HepG2 (cell line): ENCODE measurements around the gene RHD. TPM values are rescaled to one million over a fixed set of nuclear protein-coding genes. Genes with fewer than 3 reads are reported as not detected.

ENCODE experiments used
- CBX2 ChIP-seq, 2 experiments: fragments of 200-600 bp in 1 of 2; sonication (generic); formaldehyde crosslinking in 1 of 2; IDR thresholded peaks; 2 replicates each; pipeline versions ENCODE4 v1.7.0 to v1.8.1; 2018 to 2022; ENCODE audit warnings: low read depth in 2 of 2, low read length in 1 of 2, mild to moderate bottlenecking in 1 of 2, missing genetic modification reagents in 1 of 2
- CC2D1A ChIP-seq: sonication (generic); formaldehyde crosslinking; IDR thresholded peaks from 2 replicates; pipeline ENCODE4 v1.8.1; 2023; ENCODE audit warnings: mild to moderate bottlenecking, missing genetic modification reagents
- DR1 ChIP-seq: sonication (generic); formaldehyde crosslinking; IDR thresholded peaks from 2 replicates; pipeline ENCODE4 v1.8.0; 2021; ENCODE audit warnings: mild to moderate bottlenecking, missing genetic modification reagents, inconsistent platforms
- GABPA ChIP-seq, 2 experiments: IDR thresholded peaks; 2 replicates each; pipeline ENCODE4 v1.6.1; 2011 to 2016; ENCODE audit warnings: low read depth in 2 of 2, low read length in 1 of 2, missing biosample characterization in 1 of 2, missing genetic modification characterization in 1 of 2
- GMEB2 ChIP-seq: IDR thresholded peaks from 2 replicates; pipeline ENCODE4 v1.6.1; 2016; ENCODE audit warnings: missing biosample characterization, missing genetic modification reagents, low read depth
- GTF2F1 ChIP-seq: fragments of 150-350 bp; IDR thresholded peaks from 2 replicates; pipeline ENCODE4 v1.6.1; 2014; ENCODE audit warnings: low read length
- HES4 ChIP-seq: sonication (generic); formaldehyde crosslinking; IDR thresholded peaks from 2 replicates; pipeline ENCODE4 v1.9.0; 2021; ENCODE audit warnings: mild to moderate bottlenecking, missing genetic modification reagents, borderline replicate concordance
- HMGA1 ChIP-seq: sonication (generic); formaldehyde crosslinking; conservative IDR thresholded peaks from 2 replicates; pipeline ENCODE4 v1.4.0; 2020; ENCODE audit warnings: missing genetic modification reagents
- HNF4A ChIP-seq: sonication (generic); formaldehyde crosslinking; IDR thresholded peaks from 2 replicates; pipeline ENCODE4 v1.4.0; 2020; ENCODE audit warnings: missing genetic modification reagents
- ISL2 ChIP-seq: sonication (generic); formaldehyde crosslinking; IDR thresholded peaks from 2 replicates; pipeline ENCODE4 v1.5.0; 2020; ENCODE audit warnings: missing genetic modification reagents
- KDM5B ChIP-seq: sonication (generic); formaldehyde crosslinking; IDR thresholded peaks from 2 replicates; pipeline ENCODE4 v1.4.0; 2020; ENCODE audit warnings: missing genetic modification reagents, mild to moderate bottlenecking, borderline replicate concordance
- MIER3 ChIP-seq: IDR thresholded peaks from 2 replicates; pipeline ENCODE4 v1.6.1; 2016; ENCODE audit warnings: missing compliant biosample characterization, borderline replicate concordance
- NFIB ChIP-seq: sonication (generic); formaldehyde crosslinking; IDR thresholded peaks from 2 replicates; pipeline ENCODE4 v1.9.0; 2021; ENCODE audit warnings: missing genetic modification reagents, mild to moderate bottlenecking, borderline replicate concordance
- ZKSCAN1 ChIP-seq: fragments of 150-350 bp; IDR thresholded peaks from 2 replicates; pipeline ENCODE4 v1.6.1; 2014; ENCODE audit warnings: low read length
- ZNF367 ChIP-seq: sonication (generic); formaldehyde crosslinking; IDR thresholded peaks from 2 replicates; pipeline ENCODE4 v1.4.0; 2020; ENCODE audit warnings: missing genetic modification reagents, borderline replicate concordance
- ZNF660 ChIP-seq: sonication (generic); formaldehyde crosslinking; IDR thresholded peaks from 2 replicates; pipeline ENCODE4 v1.5.1; 2020; ENCODE audit warnings: mild to moderate bottlenecking, low read depth, missing genetic modification reagents, borderline replicate concordance
- ZSCAN29 ChIP-seq: sonication (generic); formaldehyde crosslinking; conservative IDR thresholded peaks from 2 replicates; pipeline ENCODE4 v1.4.0; 2020; ENCODE audit warnings: mild to moderate bottlenecking, missing genetic modification reagents
- polyA plus RNA-seq, 8 experiments: library from polyadenylated mRNA; depleted of rRNA in 3 of 8; stranded (reverse) in 7 of 8; unstranded in 1 of 8; fragments of >200 nt; fragmentation: Illumina TruSeq in 4 of 8; extraction: Trizol in 4 of 8; gene quantifications; 2 replicates each; pipeline versions ENCODE4 v1.2.1 to v1.2.3, GENCODE V29; 2011 to 2016; ENCODE audit warnings: low read depth in 4 of 8, missing spikeins in 1 of 8, mixed read lengths in 1 of 8; ENCODE audit not compliant: insufficient read depth in 1 of 8
- total RNA-seq, 5 experiments: library from RNA; depleted of rRNA; stranded (reverse); fragments of >200 nt; fragmentation: Illumina TruSeq; extraction: Trizol; gene quantifications; 2 replicates each; pipeline ENCODE4 v1.2.3, GENCODE V29; 2016; ENCODE audit warnings: low read depth in 1 of 5
- TF ChIP-seq, protein P1 (sequence below): sonication (generic); formaldehyde crosslinking; IDR thresholded peaks from 2 replicates; pipeline ENCODE4 v1.4.0; 2020; ENCODE audit warnings: mild to moderate bottlenecking, missing genetic modification reagents
- TF ChIP-seq, protein P2 (sequence below): fragments of 450-650 bp; IDR thresholded peaks from 2 replicates; pipeline ENCODE4 v1.6.1; 2017
- TF ChIP-seq, protein P3 (sequence below): sonication (generic); formaldehyde crosslinking; IDR thresholded peaks from 2 replicates; pipeline ENCODE4 v1.4.0; 2020; ENCODE audit warnings: mild to moderate bottlenecking, missing genetic modification reagents, borderline replicate concordance
- TF ChIP-seq, protein P4 (sequence below): sonication (generic); formaldehyde crosslinking; IDR thresholded peaks from 2 replicates; pipeline ENCODE4 v1.5.0; 2020; ENCODE audit warnings: missing genetic modification reagents
- TF ChIP-seq, protein P5 (sequence below): sonication (generic); formaldehyde crosslinking; IDR thresholded peaks from 2 replicates; pipeline ENCODE4 v1.5.0; 2020; ENCODE audit warnings: mild to moderate bottlenecking, low read depth, missing genetic modification reagents, borderline replicate concordance

RHD gene
- total and polyA plus RNA-seq, 2 of the 13 experiments (the other 11 are each of a cell fraction or from before 2014, with no cell fraction given): not detected

DNA sequence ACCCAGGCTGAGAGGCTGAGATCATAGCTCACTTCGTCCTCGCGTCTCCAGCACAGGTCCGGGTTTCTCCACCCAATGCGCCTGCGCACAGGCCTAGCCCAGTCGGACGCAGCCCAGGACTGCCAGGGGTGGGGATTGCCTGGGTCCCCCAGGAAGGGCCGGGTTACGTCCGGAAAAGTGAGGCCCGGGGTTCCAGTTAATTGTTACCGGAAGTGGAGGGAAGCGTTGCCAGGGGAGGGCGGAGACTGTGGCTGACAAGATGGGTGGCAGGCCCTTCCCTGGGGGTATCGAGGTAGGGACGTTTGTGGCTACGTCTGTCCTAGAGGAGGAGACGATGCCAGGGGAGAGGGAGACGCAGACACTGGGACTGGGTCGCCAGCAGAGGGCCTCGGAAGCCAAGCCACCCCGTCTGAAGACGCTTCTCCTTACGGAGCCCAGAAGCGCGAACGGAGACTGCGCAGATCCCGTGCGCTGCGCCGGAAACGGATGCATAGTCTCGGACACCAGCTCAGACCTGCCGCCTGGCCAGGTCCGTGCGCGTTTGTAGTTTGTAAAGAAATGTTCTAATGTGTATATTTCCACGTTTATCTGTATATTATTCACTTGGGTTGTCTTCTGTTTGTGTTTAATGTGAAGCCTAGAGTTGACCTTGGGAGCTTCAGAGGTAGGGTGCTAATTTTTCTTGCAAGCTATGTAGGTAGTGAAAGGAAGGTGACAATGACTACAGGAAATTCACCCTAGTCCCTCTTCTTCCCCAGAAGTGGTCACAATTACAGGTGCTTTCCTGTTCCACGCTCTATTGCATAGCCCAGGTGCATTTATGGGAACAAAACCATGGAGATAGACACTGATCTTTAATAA, 32.4 kb upstream of the RHD start (continued):
- TF ChIP-seq MIER3 (no peak), GABPA (IDR thresholded peaks at IDR 0.05; ENCODE audit: low read depth, low read length) (peak; percentile 73), GABPA (CRISPR knock-in tag; IDR thresholded peaks at IDR 0.05; ENCODE audit: low read depth) (peak; percentile 90), ISL2 (no peak), ZNF367 (CRISPR knock-in tag) (no peak), CBX2 (IDR thresholded peaks at IDR 0.05; ENCODE audit: low read depth, low read length) (no peak), CBX2 (CRISPR knock-in tag; IDR thresholded peaks at IDR 0.05; ENCODE audit: low read depth) (no peak), CC2D1A (CRISPR knock-in tag) (no peak), HNF4A (CRISPR knock-in tag) (no peak), GTF2F1 (no peak), KDM5B (CRISPR knock-in tag) (peak; percentile 62; the same call in 1 of the 2 replicates), DR1 (CRISPR knock-in tag) (no peak), ZKSCAN1 (no peak), NFIB (CRISPR knock-in tag) (no peak), HES4 (CRISPR knock-in tag) (no peak), HMGA1 (no peak), ZNF660 (CRISPR knock-in tag) (no peak), ZSCAN29 (CRISPR knock-in tag) (no peak), GMEB2 (CRISPR knock-in tag) (no peak)
- TF ChIP-seq, protein P1, sequence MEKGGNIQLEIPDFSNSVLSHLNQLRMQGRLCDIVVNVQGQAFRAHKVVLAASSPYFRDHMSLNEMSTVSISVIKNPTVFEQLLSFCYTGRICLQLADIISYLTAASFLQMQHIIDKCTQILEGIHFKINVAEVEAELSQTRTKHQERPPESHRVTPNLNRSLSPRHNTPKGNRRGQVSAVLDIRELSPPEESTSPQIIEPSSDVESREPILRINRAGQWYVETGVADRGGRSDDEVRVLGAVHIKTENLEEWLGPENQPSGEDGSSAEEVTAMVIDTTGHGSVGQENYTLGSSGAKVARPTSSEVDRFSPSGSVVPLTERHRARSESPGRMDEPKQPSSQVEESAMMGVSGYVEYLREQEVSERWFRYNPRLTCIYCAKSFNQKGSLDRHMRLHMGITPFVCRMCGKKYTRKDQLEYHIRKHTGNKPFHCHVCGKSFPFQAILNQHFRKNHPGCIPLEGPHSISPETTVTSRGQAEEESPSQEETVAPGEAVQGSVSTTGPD: no peak
- TF ChIP-seq, protein P2, sequence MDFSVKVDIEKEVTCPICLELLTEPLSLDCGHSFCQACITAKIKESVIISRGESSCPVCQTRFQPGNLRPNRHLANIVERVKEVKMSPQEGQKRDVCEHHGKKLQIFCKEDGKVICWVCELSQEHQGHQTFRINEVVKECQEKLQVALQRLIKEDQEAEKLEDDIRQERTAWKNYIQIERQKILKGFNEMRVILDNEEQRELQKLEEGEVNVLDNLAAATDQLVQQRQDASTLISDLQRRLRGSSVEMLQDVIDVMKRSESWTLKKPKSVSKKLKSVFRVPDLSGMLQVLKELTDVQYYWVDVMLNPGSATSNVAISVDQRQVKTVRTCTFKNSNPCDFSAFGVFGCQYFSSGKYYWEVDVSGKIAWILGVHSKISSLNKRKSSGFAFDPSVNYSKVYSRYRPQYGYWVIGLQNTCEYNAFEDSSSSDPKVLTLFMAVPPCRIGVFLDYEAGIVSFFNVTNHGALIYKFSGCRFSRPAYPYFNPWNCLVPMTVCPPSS: no peak
- TF ChIP-seq, protein P3, sequence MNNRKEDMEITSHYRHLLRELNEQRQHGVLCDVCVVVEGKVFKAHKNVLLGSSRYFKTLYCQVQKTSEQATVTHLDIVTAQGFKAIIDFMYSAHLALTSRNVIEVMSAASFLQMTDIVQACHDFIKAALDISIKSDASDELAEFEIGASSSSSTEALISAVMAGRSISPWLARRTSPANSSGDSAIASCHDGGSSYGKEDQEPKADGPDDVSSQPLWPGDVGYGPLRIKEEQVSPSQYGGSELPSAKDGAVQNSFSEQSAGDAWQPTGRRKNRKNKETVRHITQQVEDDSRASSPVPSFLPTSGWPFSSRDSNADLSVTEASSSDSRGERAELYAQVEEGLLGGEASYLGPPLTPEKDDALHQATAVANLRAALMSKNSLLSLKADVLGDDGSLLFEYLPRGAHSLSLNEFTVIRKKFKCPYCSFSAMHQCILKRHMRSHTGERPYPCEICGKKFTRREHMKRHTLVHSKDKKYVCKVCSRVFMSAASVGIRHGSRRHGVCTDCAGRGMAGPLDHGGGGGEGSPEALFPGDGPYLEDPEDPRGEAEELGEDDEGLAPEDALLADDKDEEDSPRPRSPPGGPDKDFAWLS: no peak
- TF ChIP-seq, protein P4, sequence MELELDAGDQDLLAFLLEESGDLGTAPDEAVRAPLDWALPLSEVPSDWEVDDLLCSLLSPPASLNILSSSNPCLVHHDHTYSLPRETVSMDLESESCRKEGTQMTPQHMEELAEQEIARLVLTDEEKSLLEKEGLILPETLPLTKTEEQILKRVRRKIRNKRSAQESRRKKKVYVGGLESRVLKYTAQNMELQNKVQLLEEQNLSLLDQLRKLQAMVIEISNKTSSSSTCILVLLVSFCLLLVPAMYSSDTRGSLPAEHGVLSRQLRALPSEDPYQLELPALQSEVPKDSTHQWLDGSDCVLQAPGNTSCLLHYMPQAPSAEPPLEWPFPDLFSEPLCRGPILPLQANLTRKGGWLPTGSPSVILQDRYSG (CRISPR knock-in tag): no peak
- TF ChIP-seq, protein P5, sequence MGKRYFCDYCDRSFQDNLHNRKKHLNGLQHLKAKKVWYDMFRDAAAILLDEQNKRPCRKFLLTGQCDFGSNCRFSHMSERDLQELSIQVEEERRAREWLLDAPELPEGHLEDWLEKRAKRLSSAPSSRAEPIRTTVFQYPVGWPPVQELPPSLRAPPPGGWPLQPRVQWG (CRISPR knock-in tag): no peak
